Uterine smooth muscle cell (primary cell): Measurements from ENCODE around the gene NSD1. TPM values are rescaled to one million over a fixed set of nuclear protein-coding genes. Genes with fewer than 3 reads are reported as not detected.

ENCODE experiments used
- total RNA-seq: library from RNA; depleted of rRNA; stranded (reverse); fragments of >200 nt; gene quantifications from 2 replicates; pipeline ENCODE4 v1.2.3, GENCODE V29; 2014

Gene NSD1
- total RNA-seq, result 43.8 and 47.0 TPM in 2 replicates

DNA sequence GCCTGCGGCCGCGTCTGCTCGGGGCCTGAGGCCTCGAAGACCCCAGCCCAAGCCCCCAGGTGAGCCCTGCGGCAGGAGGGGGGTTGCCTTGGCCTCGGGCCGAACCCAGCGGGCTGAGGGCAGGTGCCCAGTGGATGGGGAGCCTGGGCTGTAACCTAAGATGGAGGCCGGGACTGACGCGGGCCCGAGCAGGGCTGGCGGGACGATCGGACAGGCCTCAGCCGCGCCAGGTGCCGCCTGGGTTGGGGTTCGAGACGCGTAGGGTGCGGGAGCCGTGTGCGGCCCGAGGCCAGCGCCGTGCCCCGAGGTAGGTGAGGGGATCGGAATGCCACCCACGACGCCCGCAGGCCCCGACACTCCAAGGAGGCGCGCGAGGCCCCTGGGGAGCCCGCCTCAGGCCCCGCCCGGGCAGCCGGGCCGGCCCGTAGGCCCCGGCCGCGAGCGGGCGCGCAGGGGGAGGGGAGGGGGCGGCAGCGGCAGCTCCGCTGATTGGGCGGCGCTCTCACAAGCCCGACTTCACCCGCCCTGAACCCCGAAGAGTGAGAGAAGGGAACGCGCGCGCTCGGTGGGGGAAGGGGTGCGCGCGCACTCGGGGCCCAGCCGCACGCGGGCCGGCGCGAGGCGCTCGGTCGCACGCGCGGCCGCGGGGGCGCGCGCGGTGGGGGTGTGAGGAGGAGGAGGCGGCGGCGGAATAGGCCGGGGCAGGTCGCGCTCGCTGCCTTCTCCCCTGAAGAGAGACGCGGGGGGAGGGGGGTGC is at the start of gene NSD1:
Gene NSD1 (plus strand): TSS at position 678 of the 757 bp plus-strand sequence. CDS start 1,331 bp downstream, outside the sequence.

GRCh38 chr5:177086654-177087397 is 46.7 kb upstream of the NSD1 start, which contains the start of gene FGFR4:
Gene FGFR4 (plus strand): TSS chr5:177086915. CDS start chr5:177089603, 2,688 bp downstream.

DNA sequence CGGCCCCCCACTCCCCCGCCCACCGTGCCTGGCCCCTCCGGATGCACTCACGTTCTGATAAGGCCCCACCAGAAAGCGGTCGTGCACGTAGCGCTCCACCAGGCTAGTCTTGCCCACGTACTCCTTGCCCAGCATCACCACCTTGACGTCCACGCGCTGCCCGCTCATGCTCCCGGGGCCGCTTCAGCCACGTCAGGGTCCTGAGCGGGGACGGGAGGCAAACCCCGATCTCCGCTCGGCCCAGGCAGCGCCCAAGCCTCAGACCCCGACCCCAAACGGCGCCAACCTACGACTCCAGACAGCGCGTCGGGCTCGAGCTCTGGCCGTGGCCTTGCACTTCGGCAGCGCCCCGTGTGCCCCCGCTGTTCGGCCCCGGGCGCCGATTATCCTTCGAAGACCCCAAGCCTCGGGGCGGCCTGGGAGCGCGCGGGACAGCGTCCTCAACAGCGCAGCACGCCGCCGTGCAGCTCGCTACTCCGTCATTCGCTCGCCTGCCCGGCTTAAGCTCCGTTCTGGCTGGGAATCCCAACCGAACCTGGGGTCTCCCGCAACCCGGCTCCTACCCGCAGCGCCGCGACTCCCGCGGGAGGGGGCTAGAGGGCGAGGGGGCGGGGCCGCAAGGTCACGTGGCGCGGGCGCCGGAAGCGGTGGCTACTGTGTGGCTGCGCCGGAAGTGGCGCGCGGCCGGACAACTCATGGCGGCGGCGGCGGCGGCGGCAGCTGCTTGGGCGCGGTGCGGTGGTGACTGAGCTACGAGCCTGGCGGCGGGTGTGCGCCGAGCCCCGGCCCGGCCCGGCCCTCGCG is 169.8 kb downstream of the NSD1 start, which contains the start of the genes PRELID1 and RAB24:
Gene PRELID1 (plus strand): TSS at position 679 of the 804 bp plus-strand sequence. CDS start 187 bp downstream, outside the sequence.
Gene RAB24 (minus strand): TSS at position 599 of the 804 bp plus-strand sequence. CDS start 431 bp downstream, at position 168.

DNA sequence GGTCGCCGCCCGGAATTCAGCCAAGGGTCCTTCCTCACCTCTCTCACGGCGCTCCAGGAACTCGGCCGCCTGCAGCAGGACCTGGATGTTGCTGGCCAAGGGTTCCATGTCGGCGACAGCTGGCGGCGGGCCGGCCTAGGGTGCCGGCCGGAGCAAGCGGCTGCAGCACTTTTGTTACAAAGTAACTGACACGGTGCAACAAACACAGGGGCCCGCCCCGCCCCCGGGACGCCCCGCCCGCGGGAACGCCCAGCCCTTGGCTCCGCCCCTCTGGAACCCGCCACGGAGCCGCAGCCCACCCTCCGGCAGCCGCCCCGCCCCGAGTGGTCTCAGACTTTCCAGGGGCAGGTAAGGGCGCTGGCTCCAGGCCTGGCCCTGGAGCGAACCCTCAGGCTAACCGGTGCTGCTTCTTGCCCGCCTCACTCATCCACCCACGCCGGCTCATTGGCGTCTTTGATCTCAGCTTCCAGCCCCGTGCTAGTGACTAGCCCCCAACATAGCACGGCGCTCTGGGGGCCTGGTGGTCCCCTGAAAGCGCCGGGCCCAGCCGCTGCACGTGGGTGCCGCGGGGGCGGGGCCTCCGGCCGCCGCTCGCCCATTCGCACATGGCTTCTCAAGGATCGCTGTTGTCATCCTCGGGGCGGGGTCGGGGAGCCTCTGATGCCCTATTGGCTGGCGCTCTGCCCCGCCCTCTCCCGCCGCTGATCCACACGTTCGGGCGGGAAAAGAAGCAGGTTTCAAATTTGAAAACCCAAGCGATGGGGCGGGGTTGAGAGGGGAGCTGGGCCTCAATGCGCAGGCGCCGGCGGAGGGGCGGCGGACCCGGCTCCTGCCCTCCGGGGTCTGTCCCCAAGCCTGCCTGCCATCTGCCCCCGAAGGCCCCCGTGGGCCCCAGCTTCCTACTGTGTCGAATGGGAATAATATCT is 178.4 kb downstream of the NSD1 start, which contains the start of gene MXD3:
Gene MXD3 (minus strand): TSS at position 176 of the 926 bp plus-strand sequence. CDS start 68 bp downstream, at position 108.

Other genes with a start within 250 kb of the NSD1 start
- gene HK3, start 234.4 kb upstream of the NSD1 start, total RNA-seq, result not detected in 2 replicates
- gene UIMC1, start 127.0 kb upstream of the NSD1 start, total RNA-seq, result 31.9 and 38.0 TPM in 2 replicates
- 12.7 and 14.3 TPM in 2 replicates for gene ZNF346, start 111.1 kb upstream of the NSD1 start, total RNA-seq
- 0.62 and 0.66 TPM in 2 replicates for gene FGFR4, start 46.9 kb upstream of the NSD1 start, total RNA-seq
- 21.4 and 36.1 TPM in 2 replicates for gene RAB24, start 169.9 kb downstream of the NSD1 start, total RNA-seq
- gene PRELID1, start 170.0 kb downstream of the NSD1 start, total RNA-seq, result 93.1 and 168 TPM in 2 replicates
- 9.7 and 32.6 TPM in 2 replicates for gene MXD3, start 178.1 kb downstream of the NSD1 start, total RNA-seq
- gene LMAN2, start 217.9 kb downstream of the NSD1 start, total RNA-seq, result 332 and 487 TPM in 2 replicates
- 4.3 and 7.4 TPM in 2 replicates for gene RGS14, start 224.2 kb downstream of the NSD1 start, total RNA-seq